ENCODE measurements around the gene CCDC73. TPM values are rescaled to one million over a fixed set of nuclear protein-coding genes. Genes with fewer than 3 reads are reported as not detected.

Gene CCDC73
- total and polyA plus RNA-seq, 2 of the 4 experiments (the other 2 are of a cell fraction): not detected

DNA sequence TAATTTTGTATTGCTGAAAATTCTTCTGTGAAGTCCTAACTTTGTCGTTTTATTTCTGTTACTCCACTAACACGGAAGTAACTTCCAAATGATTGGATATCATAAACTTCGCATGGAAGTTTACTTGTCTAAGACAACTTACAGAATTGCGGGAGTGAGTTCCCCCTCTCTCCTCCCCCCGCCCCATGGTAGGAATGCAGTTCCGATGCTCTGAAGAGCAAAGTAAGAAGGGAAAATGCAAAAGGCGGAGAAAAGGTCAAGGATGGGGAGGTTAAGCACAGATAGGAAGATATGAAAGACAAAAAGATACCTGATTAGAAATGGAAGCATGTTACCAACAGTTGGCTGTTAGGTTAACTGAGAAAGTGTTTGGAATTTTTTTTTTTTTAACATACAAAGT is 209.5 kb downstream of the CCDC73 start:
- no peak overlapping the region for H4K5ac ChIP-seq (ENCODE audit: low read depth, low read length)
- H2AFZ ChIP-seq (replicated peaks; ENCODE audit: low read length, poor library complexity): no peak overlapping the region
- no peak overlapping the region for H3K4ac ChIP-seq (ENCODE audit: low read depth, low read length)
- H3K79me1 ChIP-seq (ENCODE audit: low read depth in 1 of 2, low read length in 2 of 2): peaks cover 9 to 22% of the 10 kb centered on the region in 2 experiments; a peak in 3 of 4 replicates
- no peak overlapping the region for H4K91ac ChIP-seq (ENCODE audit: insufficient read depth, low read depth, low read length)
- no peak overlapping the region for H2BK15ac ChIP-seq (ENCODE audit: low read depth, low read length)
- peaks cover 35% of the 10 kb centered on the region for H4K20me1 ChIP-seq (ENCODE audit: insufficient read depth, low read length)
- H3K9me1 ChIP-seq (ENCODE audit: insufficient read depth, low read length): 0 out of 2 replicates have a peak, but pooled peaks cover 2% of the 10 kb centered on the region
- no peak overlapping the region for H2AK9ac ChIP-seq (replicated peaks; ENCODE audit: low read depth, low read length, poor library complexity)
- no TSS peak for BruUV-seq (replicated peaks)
- H3K9ac ChIP-seq (ENCODE audit: low read depth, low read length): peak overlapping the region; percentile 85
- H3K36me3 ChIP-seq (ENCODE audit: control insufficient read depth, insufficient read depth, low read length): peaks cover 8% of the 10 kb centered on the region
- dilution Hi-C loops (cut with HindIII; ENCODE audit: low sequenced_read_pairs, unreplicated experiment) (no loop called here), in situ Hi-C loops (cut with MboI; ENCODE audit: low sequenced_read_pairs) (loop anchor here (25.0 kb wide), 2 partner anchors 477 to 498 kb away; partner anchors contain the start of gene RCN1), intact Hi-C loops (cut with micrococcal nuclease) (loop anchor here (10.0 kb wide), 1 partner anchor 260 kb away; no protein-coding TSS in a partner anchor)
- H4K8ac ChIP-seq (ENCODE audit: low read depth in 2 of 2, low read length in 2 of 2): no peak overlapping the region
- ATAC-seq (ENCODE audit: low read depth) (no peak), DNase-seq (no peak)
- POLR2A ChIA-PET (ENCODE audit: unreplicated experiment): no interaction called here
- H3K9me3 ChIP-seq (ENCODE audit: control insufficient read depth, insufficient read depth, low read length): no peaks in the 10 kb centered on the region
- no peak for TF ChIP-seq RAD21 (IDR thresholded peaks at IDR 0.05; ENCODE audit: low read length)
- TF ChIP-seq SMC3 (IDR thresholded peaks at IDR 0.05; ENCODE audit: low read depth, low read length): no peak
- TF ChIP-seq, protein P1, sequence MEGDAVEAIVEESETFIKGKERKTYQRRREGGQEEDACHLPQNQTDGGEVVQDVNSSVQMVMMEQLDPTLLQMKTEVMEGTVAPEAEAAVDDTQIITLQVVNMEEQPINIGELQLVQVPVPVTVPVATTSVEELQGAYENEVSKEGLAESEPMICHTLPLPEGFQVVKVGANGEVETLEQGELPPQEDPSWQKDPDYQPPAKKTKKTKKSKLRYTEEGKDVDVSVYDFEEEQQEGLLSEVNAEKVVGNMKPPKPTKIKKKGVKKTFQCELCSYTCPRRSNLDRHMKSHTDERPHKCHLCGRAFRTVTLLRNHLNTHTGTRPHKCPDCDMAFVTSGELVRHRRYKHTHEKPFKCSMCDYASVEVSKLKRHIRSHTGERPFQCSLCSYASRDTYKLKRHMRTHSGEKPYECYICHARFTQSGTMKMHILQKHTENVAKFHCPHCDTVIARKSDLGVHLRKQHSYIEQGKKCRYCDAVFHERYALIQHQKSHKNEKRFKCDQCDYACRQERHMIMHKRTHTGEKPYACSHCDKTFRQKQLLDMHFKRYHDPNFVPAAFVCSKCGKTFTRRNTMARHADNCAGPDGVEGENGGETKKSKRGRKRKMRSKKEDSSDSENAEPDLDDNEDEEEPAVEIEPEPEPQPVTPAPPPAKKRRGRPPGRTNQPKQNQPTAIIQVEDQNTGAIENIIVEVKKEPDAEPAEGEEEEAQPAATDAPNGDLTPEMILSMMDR (conservative IDR thresholded peaks at IDR 0.05; ENCODE audit: low read depth, low read length): no peak
- no peak for TF ChIP-seq BHLHE40 (IDR thresholded peaks at IDR 0.05; ENCODE audit: low read depth, low read length)
- no peak for TF ChIP-seq POLR2A (IDR thresholded peaks at IDR 0.05; ENCODE audit: low read depth, low read length)
- TF ChIP-seq MAFK (IDR thresholded peaks at IDR 0.05; ENCODE audit: low read depth, low read length): no peak
- TF ChIP-seq CEBPB (IDR thresholded peaks at IDR 0.05; ENCODE audit: low read depth, low read length): no peak
- no peak for TF ChIP-seq NFE2L2 (IDR thresholded peaks at IDR 0.05; ENCODE audit: low read depth, low read length)
- TF ChIP-seq, protein P2, sequence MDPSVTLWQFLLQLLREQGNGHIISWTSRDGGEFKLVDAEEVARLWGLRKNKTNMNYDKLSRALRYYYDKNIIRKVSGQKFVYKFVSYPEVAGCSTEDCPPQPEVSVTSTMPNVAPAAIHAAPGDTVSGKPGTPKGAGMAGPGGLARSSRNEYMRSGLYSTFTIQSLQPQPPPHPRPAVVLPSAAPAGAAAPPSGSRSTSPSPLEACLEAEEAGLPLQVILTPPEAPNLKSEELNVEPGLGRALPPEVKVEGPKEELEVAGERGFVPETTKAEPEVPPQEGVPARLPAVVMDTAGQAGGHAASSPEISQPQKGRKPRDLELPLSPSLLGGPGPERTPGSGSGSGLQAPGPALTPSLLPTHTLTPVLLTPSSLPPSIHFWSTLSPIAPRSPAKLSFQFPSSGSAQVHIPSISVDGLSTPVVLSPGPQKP (IDR thresholded peaks at IDR 0.05; ENCODE audit: borderline replicate concordance, low read depth, low read length): no peak
- no peak for TF ChIP-seq MXI1 (IDR thresholded peaks at IDR 0.05; ENCODE audit: borderline replicate concordance, low read depth, low read length)
- 20% methylated on average over 1 of the region's 7 CpGs; no CpG with 5 or more reads in 1 of the 2 experiments for WGBS, 2 experiments (ENCODE audit: extremely low coverage in 2 of 2, insufficient read length in 1 of 2)
- H2BK5ac ChIP-seq (ENCODE audit: low read depth, low read length, poor library complexity, severe bottlenecking): peak overlapping the region; percentile 31
- H3K4me3 ChIP-seq (ENCODE audit: insufficient read depth, low read depth, low read length): peak overlapping the region; percentile 75
- no peak overlapping the region; the same call in 1 of the 2 replicates for H3K14ac ChIP-seq (replicated peaks; ENCODE audit: low read depth, low read length)
- H3K23ac ChIP-seq (ENCODE audit: low read depth, low read length): peak overlapping the region; percentile 58
- H2BK20ac ChIP-seq (ENCODE audit: low read depth, low read length): no peak overlapping the region
- H3K27ac ChIP-seq (ENCODE audit: insufficient read depth, low read length): no peak overlapping the region; the same call in 1 of the 2 replicates
- no peak overlapping the region for H3K18ac ChIP-seq (ENCODE audit: low read depth, low read length)
- H3K4me2 ChIP-seq (ENCODE audit: low read depth, low read length): peak overlapping the region; percentile 97
- no peak overlapping the region for H2BK120ac ChIP-seq (ENCODE audit: low read depth, low read length)
- H2AK5ac ChIP-seq (ENCODE audit: low read depth, low read length): no peak overlapping the region
- H3K4me1 ChIP-seq (ENCODE audit: control insufficient read depth, insufficient read depth, low read length): no peaks in the 10 kb centered on the region
- CTCF ChIA-PET: no interaction called here
- no peaks in the 10 kb centered on the region for H3K27me3 ChIP-seq (ENCODE audit: control insufficient read depth, insufficient read depth, low read length)
- no peak overlapping the region for H3K56ac ChIP-seq (ENCODE audit: extremely low read depth, insufficient read depth, low read length)
